SIG-M5 treated with dmso at 0.1 percent for 504 hours (cell line): ENCODE data around the gene PHF20.
"Not testable (repeated sequence)": the region's sequence is repeated elsewhere in the genome, so short reads cannot be mapped to it uniquely, and the experiment has no call there.

ENCODE experiments used
- DNase-seq: peaks from one replicate; lab custom pipeline; 2025; ENCODE audit not compliant: unreplicated experiment; lab: John Stamatoyannopoulos, UW

PHF20 gene

DNA sequence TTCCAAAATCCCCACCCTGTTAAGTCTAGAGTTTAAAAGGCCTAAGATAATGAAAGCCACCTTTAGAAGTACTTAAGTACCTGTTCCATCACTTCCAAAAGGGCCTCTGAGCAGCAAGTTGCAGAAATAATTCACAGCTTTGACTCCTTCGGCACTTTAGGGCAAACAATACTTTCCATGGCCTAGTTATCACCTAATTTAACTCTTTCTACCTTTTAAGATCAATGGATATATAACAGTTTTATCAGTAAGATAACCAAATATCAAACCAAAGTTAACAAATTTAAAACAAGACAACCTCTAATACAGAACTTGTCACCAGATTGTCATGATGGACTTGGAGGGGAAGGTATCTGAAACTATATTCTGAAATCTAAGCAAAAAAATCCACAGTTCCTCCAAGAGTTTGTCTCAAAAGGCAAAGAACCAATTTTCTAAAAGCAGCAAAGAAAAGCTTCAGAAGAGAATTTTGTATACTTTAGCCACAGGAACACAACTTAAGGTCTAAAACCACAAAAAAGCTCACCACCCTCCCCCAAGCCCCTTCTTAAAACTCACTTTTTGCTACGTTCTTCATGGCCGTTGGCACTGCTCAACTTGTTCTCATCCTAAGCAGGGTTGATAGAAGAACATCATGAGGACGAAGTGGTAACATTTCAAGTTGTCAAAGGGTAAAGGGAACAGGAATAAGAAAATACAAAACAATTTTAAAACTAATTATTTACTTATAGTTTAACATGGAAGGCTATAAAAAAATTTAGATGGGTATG, 33.2 kb upstream of the PHF20 start:
- DNase-seq: no peak

DNA sequence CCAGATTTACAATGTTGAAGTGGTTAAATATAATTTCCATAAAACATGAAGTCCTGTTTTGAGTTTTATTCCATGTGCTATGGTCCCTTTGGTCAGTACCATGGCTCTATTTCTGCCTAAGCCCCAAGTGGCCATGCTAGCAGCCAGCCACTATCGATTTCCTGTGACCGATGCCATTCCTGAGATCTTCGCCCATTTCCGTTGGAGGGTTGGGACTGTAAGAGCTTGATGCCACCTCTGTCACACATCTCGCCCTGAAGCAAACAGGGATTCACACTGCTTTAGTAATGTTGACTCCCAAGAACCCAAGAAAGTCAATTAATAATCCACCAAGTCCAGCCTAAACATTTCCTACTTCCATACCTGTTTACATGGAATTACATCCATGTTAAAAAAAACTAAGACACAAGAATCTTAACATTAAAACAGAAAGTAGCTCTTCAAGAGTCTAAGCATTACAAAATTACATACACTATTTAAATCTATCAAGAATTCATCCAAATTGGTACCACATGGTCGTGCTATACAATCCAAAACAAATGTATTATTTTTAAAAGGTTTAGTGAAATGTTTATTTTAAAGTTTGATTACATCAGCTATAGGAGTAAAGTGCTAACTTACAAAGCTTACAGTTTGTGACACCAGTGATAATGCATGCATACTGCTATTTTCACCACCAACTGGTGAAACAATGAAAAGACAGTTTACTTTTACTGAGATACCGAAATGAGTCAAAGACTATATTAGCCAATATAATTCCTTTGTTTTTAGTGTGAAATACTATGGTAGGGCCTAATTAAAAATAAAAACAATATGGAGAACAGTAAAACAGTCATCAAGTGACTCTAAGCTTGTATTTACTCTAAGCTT, 32.3 kb upstream of the PHF20 start:
- peak; percentile 79 for DNase-seq

DNA sequence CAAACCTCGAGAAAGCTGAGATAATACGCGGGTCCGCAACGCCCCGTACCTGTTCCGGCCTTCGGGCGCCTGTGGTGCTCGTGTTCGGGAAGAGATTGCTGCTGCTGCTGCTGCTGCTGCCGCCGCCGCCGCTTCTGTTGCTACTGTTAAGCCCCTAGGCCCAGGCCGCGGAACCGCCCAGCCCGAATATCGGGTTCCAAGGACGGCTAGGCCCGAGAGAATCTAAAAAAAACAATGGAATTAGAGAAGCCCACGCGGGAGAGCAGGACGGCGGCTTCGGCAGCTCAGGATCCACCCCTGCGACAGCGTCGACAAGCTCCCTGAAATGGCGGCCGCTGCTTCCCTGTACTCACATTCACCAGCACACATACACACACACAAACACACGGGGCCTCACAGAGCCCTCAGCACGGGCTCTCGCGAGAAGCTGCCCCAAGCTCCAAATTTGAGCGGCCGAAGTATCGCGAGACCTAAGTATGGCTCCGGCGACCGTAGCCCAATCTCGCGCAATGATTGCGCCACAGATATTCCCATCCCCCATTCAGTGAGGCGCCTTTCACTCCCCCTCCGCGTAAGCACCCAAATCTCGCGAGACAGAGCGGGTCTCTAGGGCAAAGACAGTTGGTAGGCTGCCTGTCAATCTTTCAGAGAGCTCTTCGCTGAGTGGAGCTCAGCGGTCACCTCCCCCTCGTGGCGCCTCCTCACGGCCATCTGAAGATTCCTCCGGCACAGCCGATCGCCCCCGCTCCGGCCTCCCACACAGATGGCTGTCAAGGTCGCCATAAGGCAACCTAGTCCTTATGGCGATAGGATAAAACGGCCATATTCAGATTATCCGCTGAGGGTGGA, 29.7 kb upstream of the PHF20 start, which contains the start of gene RBM39:
Gene RBM39, minus strand, starts transcription at position 369 of the 849 bp plus-strand sequence. CDS start 1,386 bp downstream, outside the sequence.
- peak; percentile 100 for DNase-seq

DNA sequence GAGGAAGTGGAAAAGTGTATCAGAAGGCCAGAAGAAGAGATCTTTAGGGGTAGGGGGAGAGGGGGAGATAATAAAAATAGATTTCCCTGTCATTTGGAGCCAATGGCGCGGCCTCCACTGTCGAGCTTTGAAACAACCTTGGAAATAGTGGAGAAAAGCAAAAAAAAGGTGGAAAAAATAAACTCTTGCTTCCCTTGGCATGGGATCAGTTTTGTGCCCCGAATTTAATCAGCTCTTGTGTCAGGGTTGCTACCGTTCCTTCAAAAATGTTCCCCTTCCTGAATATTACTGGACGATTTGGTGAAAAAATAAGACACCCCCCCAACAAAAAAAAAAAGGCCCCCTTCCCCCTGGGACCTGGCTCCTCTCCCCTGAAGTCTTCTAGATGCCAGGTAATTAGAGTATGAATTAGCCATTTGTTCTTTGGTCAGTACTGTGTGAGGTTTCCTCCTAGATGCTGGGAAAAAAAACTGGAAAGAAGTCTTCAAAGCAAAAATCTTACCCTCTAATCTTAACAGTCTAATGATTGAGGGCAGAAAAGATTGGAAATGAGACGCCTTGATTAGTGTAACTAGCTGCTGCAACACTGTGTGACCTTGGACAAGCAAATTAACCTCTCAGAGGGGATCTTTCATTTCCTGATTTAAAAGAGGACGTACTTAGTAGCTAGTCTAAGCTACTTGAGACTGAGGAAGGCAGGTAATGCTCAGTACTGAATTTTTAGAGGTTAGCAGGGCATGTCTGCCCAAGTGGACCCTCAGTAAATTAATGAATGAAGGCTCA, 28.9 kb upstream of the PHF20 start:
- peak; percentile 85 for DNase-seq

DNA sequence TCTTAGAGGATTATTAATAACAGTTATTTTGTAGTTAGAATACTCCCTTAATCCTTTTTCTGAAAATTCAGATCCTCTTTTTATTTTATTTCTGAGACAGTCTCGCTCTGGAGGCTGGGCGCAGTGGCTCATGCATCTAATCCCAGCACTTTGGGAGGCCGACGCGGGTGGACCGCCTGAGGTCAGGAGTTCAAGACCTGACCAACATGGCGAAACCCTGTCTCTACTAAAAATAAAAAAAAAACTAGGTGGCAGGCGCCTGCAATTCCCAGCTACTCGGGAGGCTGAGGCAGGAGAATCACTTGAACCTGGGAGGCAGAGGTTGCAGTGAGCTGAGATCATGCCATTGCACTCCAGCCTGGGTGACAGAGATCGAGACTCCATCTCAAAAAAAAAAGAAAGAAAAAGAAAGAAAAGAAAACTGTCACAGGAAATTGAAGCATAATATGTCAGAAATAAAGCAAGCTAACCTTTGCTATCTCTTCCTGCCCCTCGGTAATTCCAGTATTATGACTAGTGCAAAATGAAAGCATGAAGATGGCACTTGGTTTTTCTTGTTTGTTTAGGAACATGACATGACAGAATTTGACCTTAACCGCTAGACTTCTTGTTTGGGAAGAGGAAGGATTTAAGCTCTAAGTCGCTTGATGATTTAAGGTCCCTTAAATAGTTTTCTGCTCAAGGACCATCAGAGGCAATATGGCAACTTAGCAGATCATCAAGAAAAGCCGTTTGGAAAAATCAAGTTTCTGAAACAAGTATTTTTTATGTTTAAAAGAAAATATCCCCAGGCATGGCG, 27.9 kb upstream of the PHF20 start:
- DNase-seq: peak; percentile 62

DNA sequence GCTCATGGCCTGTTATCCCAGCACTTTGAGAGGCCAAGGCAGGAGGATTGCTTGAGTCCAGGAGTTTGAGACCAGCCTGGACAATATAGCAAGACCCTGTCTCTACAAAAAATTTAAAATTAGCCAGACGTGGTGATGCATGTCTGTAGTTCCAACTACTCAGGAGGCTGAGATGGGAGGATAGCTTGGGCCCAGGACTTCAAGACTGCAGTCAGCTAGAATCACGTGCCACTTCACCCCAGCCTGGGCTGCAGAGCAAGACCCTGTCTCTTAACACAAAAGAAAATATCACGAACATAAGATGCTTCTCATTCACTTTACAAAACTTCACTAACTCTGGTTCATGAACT, 27.3 kb upstream of the PHF20 start:
- DNase-seq: not testable (repeated sequence)

DNA sequence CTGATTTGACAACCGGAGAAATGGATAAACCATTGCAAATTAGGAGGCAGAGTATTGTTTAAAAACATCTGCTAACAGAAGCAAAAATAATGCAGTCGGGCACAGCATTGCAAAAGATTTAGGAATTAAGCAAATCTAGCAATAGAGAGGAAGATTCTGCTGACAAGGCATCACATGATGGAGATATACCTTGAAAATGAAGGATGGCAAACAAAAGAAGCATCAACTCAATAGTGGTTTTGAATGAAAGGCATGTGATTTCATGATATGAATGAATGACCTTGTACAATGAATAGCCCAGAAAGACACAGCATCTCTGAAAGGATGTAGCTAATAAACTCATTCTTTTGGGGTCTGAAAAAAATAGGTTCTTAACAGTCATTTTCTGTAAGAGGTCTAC, 21.2 kb upstream of the PHF20 start:
- no peak for DNase-seq

DNA sequence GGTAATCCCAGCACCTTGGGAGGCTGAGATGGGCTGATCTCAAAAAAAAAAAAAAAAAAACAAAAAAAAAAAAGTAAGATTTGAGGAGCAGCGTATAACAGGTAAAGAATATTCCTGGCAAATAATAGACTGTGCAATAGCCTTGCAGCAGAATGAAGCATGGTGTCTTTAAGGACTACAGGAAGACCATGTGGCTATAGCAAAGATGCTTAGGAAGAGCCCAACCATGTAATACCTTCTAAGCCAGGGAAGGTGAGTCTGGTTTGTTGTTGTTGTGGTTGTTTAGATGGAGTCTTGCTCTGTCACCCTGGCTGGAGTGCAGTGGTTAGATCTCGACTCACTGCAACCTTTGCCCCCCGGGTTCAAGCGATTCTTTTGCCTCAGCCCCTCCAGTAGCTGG, 15.4 kb upstream of the PHF20 start:
- no peak for DNase-seq

DNA sequence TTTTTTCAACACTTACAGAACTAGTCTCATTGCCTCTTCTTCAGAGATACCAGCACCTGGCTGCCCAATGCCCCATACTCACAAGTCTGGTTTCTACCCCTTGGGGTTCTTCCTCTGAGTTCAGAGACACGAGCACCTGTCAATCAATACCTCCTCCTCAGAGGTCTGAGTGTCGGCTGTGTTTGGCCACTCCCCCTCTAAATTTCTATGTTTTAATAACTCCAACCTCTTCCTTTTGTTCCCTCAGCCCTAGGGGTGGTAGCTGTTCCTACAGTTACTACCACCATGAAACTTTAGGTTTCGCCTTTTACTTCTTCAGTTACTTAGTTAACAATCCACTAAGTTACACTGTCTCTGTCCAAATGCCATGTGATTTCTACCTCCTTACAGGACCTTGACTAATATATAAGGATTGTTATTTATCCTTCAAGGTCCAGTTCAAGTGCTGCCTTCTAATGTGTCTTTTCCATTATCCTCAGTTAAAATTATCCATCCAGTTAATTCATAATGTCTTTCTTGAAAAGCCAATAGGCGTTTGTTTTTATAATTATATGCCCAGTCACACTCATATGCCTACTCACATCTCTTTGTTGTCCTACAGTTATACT, 14.6 kb upstream of the PHF20 start:
- no peak for DNase-seq

DNA sequence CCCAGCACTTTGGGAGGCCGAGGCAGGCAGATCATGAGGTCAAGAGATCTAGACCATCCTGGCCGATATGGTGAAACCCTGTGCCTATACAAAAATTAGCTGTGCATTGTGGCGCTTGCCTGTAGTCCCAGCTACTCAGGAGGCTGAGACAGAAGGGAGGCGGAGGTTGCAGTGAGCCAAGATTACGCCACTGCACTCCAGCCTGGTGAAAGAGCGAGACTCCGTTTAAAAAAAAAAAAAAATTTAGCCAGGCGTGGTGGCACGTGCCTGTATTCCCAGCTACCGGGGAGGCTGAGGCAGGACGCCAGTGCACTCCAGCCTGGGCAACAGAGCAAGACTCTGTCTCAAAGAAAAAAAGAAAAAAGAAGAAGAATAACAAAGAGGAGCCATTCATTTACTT, 10.3 kb upstream of the PHF20 start:
- peak; percentile 16 for DNase-seq

DNA sequence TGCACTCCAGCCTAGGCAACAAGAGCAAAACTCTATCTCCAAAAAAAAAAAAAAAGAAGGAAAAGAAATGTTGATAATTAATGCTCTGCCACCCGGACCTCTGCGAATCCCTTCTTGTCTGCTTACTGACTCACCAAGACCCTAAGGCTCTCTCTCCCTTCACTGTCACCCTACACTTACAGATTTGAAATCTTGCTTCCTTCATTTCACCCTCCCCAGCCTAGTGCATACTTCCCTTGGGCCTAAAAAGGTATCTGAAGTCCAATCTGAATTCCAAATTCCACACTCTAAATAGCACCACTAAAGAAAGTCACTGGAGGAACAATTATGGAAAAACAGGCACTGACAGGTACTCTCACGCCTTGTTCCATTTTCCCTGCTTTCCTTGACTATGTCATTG, 9.4 kb upstream of the PHF20 start:
- no peak for DNase-seq

DNA sequence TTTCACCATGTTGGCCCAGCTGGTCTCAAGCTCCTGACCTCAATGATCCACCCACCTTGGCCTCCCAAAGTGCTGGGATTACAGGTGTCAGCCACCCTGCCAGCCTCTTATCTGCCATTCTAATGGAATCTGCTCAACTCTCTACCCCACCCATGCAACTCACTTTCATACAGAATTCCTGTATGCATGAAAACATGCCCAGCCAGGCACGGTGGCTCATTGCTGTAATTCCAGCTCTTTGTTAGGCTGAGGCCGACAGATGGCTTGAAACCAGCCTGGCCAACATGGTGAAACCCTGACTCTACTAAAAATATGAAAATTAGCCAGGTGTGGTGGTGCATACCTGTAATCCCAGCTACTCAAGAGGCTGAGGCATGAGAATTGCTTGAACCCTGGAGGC, 6.9 kb upstream of the PHF20 start:
- DNase-seq: not testable (repeated sequence)

DNA sequence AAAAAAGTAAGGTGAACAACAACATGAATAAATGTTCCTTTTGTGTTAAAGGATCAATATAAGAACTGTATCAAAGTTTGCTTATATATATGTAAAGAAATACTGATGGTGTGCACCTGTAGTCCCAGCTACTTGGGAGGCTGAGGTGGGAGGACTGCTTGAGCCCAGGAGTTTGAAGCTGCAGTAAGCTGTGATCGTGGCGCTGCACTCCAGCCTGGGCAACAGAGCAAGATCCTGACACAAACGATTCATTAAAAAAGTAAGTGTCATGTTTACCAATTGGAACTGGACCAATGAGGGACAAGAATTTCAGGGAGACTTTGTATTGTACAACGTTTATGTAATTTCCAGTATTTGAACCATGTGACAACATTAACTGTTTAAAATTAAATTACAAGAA, 5.0 kb upstream of the PHF20 start:
- DNase-seq: no peak

DNA sequence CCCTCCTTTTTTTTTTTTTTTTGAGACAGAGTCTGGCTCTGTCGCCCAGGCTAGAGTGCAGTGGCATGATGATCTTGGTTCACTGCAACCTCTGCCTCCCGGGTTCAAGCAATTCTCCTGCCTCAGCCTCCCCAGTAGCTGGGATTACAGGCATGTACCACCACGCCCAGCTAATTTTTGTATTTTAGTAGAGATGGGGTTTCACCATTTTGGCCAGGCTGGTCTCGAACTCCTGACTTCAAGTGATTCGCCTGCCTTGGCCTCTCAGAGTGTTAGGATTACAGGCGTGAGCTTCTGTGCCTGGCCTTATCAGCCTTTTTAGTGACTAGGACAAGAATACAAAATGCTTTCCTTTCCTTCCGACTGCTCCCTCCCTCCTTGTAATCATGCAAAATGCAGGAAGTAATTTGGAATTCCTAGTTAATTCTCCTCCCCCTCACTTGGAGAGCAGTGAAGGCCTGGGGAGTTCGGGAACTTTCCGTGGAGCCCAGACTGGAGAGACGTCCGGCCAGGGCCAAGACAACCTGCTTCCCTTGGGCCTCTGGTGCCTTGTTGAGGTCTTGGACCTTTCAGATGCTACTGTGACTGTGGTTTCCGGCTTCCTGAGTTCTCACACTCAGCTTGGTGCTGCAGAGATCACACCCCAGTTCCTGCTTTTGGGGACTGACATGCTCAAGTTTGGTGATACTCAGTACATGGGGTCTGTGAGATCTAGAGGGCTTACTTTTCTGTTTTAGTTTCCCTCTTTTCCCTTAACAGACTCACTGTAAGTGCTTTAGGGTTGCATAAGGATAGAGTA, 3.9 kb upstream of the PHF20 start:
- peak; percentile 87 for DNase-seq

DNA sequence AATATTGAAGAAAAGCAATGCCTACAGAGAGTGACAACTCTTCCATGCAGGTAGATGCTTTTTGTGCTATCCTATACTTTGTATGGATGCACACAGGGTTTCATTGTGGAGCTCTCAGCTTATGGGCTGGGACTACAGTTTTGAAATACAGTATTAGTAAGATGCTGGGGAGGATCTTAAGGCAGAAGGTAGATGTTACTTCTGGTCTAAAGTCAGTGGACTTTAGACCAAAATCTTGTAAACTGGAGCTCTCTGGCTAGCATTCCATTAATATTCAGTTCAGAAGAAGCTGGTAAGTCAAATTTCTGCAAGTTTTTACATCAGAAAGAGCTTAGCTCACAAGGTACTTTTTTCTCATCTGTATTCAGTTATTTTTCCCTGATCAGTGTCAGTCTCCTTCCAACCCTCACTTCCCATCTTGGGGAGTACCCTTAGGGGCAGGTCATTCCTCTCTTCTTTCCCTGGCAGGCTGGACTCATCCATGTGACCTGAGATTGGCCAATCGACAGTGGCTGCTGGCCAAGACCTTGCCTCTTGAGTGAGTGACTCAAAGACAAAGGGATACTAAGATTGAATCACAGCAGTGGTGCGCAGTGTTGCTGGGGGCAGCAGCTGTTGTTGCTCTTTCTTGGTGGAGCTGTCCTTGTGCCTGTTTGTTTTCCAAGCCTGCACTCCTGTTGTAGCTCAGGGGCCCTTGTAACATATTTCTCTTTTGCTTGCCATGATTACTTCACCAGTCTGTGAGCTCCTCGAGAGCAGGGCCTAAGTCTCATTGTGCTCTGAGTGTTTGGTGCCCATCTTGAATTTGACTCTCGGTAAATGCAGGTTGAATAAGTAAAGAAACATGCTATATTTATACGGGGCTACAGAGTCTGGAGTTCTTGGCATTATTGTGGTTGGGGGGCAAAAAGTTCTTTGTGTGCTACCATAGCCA, 2.8 kb upstream of the PHF20 start:
- peak; percentile 42 for DNase-seq

DNA sequence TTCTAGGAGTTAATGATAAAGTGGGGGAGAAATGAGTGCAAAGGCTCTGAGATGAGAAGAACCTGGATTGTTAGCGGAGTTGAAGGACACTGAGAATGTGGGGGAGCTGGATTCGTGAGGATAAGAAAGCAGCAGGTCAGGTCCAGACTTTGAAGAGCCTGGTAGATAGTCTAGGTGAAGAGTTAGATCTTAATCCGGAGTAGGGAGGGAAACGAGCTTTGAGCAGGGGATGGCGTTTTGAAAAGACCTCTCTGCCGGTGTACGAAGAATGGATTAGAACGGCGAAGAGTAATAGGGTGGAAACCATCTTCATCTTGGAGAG, 487 bp upstream of the PHF20 start:
- DNase-seq: no peak

DNA sequence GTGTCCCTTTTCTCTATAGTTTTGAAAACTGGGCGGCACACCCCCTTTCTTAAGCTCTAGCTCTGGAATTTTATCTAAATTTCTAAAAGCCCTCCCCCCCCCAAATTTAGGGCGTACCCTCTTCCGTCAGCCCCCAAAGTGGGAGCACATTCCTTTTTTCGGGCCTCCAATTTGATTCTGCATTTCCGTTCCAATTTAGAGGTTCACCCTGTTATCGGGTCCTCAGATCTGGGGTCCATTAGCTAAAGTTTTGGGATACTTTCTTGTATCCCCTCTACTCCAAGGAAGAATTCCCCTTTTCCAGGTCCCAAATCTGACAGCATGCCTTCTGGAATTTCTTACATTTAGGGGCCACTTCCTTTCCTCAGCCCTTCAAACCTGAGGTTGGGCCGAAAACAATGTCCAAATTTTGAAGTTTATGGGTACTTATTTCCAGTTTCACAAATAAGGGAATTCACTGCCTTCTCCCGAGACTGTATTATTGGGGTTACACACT, 796 bp downstream of the PHF20 start:
- DNase-seq: no peak
